Kidney epithelial cell (primary cell): ENCODE data around the gene RILPL1. TPM values are rescaled to one million over a fixed set of nuclear protein-coding genes. Genes with fewer than 3 reads are reported as not detected.
"Not testable (repeated sequence)": the region's sequence is repeated elsewhere in the genome, so short reads cannot be mapped to it uniquely, and the experiment has no call there.

Experiments
- DNase-seq: peaks from one replicate; pipeline ENCODE4 v3.0.0-alpha.2; 2010; ENCODE audit warnings: low read depth
- H3K27me3 ChIP-seq: 2 replicates; pipeline ENCODE4 v1.6.0; 2011; ENCODE audit warnings: low read length; ENCODE audit not compliant: control insufficient read depth, insufficient read depth
- H3K36me3 ChIP-seq: 2 replicates; pipeline ENCODE4 v1.5.1; 2011; ENCODE audit warnings: low read length; ENCODE audit not compliant: control insufficient read depth, insufficient read depth
- H3K4me3 ChIP-seq: 2 replicates; pipeline ENCODE4 v1.5.1; 2011; ENCODE audit warnings: low read depth, mild to moderate bottlenecking, control low read depth, low read length
- total RNA-seq: library from RNA; depleted of rRNA; stranded (reverse); fragments of >200 nt; gene quantifications from 2 replicates; pipeline ENCODE4 v1.2.3, GENCODE V29; 2015
- TF ChIP-seq, protein P1 (sequence below): IDR thresholded peaks from 2 replicates; pipeline ENCODE4 v1.5.1; 2011; ENCODE audit warnings: mild to moderate bottlenecking, moderate library complexity, low read length, control low read depth, inconsistent platforms; ENCODE audit not compliant: insufficient read depth, poor library complexity, severe bottlenecking

RILPL1 gene
- total RNA-seq, 1 donor from 2014 or later = 12.1 TPM

DNA sequence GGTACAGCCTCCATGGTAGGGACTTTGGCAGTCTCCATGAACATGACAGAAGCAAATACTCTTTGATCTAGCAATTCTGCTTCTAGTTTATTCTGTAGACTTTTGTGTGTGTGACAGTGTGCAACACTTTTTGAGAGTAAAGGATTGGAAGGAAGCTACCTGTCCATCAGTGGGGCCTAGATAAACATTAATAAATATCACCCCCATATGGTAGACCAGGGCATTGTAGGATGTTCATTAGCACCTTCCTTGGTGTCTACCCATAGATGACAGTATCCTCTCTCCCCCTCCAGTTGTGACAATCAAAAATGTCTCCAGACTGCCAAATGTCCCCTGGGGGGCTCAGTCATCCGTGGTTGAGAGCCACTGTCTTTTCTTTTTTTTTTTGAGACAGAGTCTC, 64.7 kb downstream of the RILPL1 start:
- H3K4me3 ChIP-seq = no peak overlapping the region
- no peaks in the 10 kb centered on the region for H3K27me3 ChIP-seq
- TF ChIP-seq, protein P1, sequence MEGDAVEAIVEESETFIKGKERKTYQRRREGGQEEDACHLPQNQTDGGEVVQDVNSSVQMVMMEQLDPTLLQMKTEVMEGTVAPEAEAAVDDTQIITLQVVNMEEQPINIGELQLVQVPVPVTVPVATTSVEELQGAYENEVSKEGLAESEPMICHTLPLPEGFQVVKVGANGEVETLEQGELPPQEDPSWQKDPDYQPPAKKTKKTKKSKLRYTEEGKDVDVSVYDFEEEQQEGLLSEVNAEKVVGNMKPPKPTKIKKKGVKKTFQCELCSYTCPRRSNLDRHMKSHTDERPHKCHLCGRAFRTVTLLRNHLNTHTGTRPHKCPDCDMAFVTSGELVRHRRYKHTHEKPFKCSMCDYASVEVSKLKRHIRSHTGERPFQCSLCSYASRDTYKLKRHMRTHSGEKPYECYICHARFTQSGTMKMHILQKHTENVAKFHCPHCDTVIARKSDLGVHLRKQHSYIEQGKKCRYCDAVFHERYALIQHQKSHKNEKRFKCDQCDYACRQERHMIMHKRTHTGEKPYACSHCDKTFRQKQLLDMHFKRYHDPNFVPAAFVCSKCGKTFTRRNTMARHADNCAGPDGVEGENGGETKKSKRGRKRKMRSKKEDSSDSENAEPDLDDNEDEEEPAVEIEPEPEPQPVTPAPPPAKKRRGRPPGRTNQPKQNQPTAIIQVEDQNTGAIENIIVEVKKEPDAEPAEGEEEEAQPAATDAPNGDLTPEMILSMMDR = peak; percentile 4
- peaks cover 2% of the 10 kb centered on the region for H3K36me3 ChIP-seq
- DNase-seq = no peak

DNA sequence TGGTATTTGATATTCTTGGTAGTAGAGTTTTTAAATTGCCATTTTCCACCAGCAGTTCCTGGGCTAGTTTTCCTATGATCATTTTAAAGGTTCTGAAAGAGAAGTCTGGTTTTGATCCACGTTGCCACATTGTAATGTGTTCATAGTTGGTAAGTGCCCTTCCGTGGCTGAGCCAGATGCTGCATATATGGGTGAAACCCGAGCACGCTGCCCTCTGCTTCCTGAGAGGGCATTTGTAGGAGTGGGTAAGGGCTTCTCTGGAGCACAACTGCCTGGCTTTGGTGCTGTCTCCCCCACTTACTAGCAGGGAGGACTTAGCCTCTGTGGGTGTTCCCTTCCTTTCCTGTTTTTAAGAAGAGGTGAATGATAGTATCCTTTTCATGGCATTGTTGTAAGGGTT, 68.4 kb downstream of the RILPL1 start:
- Histone ChIP-seq H3K4me3 (no peak overlapping the region), H3K36me3 (no peaks in the 10 kb centered on the region), H3K27me3 (no peaks in the 10 kb centered on the region)
- TF ChIP-seq, protein P1 = no peak
- DNase-seq = no peak

DNA sequence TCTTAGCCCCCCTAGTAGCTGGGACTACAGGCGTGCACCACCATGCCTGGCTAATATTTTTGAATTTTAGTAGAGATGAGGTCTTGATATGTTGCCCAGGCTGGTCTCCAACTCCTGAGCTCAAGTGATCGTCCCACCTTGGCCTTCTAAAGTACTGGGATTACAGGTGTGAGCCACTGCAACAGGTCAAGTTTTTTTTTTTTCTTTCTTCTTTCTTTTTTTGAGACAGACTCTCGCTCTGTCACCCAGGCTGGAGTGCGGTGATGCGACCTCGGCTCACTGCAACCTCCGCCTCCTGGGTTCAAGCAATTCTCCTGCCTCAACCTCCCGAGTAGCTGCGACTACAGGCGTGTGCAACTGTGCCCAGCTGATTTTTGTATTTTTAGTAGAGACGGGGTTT, 70.3 kb downstream of the RILPL1 start:
- not testable (repeated sequence) for H3K27me3 ChIP-seq, DNase-seq, H3K4me3 ChIP-seq, H3K36me3 ChIP-seq

DNA sequence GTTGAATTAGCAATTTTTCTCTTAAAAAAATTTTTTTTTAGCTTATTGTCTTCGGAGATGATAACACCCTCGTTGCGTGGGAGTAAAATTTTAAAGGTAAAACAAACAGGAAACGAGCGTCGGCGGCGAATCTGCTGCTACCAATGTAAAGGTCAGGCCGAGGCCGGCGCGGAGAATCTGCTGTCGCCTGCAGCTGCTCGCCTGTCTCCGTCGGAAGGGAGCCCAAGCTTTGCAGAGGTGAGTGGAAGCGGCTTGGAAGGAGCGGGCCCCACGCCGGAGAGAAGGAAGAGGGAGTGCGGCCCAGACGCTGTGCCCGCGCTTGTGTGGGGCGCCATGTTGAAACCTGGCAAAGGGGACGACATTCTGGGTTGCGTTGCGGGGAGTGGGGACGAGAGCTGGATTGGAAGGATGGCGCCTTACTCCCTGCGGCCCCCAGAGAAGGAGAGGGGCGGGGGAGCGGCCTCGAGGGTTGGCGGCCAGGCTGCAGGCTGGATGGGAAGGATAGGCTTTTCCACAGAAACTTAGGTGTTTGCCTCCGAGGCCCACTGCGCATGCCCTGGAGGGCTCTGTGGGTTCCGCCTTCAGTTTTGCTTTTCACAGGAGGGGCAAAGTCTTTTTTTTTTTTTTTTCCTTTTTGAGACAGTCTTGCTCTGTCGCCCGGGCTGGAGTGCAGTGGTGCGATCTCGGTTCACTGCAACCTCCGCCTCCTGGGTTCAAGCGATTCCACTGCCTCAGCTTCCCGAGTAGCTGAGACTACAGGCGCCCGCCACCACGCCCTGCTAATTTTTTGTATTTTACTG, 75.3 kb downstream of the RILPL1 start, which contains the start of gene SNRNP35:
SNRNP35 (plus strand) TSS at position 160 of the 800 bp plus-strand sequence. CDS start 7,402 bp downstream, outside the sequence.
- DNase-seq = no peak
- TF ChIP-seq, protein P1 = no peak
- Histone ChIP-seq H3K36me3 (no peaks in the 10 kb centered on the region), H3K27me3 (no peaks in the 10 kb centered on the region), H3K4me3 (peak within 1 kb of the TSS; percentile 66)

DNA sequence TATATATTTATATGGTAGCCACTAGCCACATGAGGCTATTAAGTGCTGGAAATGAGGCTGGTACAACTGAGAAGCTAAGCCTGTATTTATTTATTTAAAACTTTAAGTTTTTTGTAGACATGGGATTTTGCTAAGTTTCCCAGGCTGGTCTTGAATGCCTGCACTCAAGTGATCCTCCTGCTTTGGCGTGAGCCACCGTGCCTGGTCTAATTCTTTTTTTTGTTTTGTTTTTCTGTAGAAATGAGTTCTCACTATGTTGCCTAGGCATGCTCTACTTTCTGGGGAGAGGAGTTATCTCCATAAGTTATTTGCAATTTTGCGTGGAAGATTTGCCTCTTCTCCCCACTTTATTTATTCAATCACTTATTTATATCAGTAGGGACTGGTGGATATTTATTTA, 80.4 kb downstream of the RILPL1 start:
- DNase-seq = no peak
- Histone ChIP-seq H3K36me3 (no peaks in the 10 kb centered on the region), H3K4me3 (no peak overlapping the region), H3K27me3 (no peaks in the 10 kb centered on the region)
- TF ChIP-seq, protein P1 = no peak

DNA sequence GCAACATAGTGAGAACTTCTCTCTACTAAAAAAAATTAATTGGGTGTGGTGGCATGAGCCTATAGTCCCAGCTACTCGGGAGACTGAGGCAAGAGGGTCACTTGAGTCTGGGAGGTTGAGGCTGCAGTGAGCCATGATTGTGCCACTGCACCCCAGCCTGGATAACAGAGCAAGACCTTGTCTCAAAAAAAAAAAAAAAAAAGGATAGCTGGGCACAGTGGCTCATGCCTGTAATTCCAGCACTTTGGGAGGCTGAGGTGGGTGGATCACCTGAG, 81.3 kb downstream of the RILPL1 start:
- not testable (repeated sequence) for DNase-seq, H3K27me3 ChIP-seq, H3K4me3 ChIP-seq, H3K36me3 ChIP-seq

DNA sequence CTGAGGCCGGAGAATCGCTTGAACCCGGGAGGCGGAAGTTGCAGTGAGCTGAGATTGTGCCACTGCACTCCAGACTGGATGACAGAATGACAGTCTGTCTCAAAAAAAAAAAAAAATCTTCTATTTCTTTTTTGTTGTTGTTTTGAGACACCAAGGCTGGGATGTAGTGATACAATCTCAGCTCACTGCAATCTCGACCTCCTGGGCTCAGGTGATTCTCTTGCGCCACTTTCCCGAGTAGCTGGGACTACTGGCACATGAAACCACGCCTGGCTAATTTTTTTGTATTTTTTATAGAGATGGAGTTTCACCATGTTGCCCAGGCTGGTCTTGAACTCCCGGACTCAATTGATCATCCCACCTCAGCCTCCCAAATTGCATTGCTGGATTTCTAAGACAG, 82.9 kb downstream of the RILPL1 start:
- H3K27me3 ChIP-seq = no peaks in the 10 kb centered on the region
- no peaks in the 10 kb centered on the region for H3K36me3 ChIP-seq
- H3K4me3 ChIP-seq = no peak overlapping the region
- no peak for DNase-seq
- TF ChIP-seq, protein P1 = no peak
